GM12873 (cell line): ENCODE results near the gene FAM200A.

Experiments
- CTCF ChIP-seq: IDR thresholded peaks from 2 replicates; pipeline ENCODE4 v1.5.1; 2012; ENCODE audit warnings: low read depth, mild to moderate bottlenecking, moderate library complexity, low read length, control low read depth; ENCODE audit not compliant: insufficient read depth; ENCODE audit errors: missing control alignments

Gene FAM200A

DNA sequence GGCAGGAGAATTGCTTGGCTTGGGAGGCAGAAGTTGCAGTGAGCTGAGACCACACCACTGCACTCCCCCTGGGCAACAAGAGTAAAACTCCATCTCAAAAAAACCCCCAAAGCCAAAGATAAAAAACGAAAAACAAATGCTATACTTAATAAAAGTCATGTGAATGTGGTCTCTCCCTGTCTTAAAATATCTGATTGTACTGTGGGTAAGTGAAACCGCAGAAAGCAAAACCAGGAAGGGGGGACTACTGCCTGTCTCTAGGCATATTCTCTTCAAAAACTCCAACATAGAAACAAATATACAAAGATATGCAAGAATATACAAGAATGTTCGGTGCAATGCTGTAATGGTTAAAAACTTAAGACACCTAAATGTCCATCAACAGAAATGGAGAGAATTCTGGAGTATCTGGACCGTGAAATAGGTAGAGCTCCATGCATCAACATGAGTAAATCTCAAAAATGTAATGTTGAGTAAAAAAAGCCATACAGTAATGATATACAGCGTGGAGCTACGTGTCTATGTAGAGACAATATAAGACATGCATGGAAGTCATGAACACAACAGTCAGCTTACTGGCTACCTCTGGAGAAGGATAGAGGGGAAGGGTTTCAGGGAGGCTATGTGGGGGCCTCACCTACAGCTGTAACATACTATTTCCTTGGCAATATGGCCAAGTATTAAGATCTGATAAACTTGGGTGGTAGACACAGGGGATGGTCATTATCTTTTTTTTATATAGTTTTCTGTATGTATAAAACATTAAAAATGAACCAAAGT lies 54.0 kb downstream of the FAM200A start:
- no peak for TF ChIP-seq CTCF
